HG03039 (cell line): ENCODE results near the gene PARD3B.
"Not testable (repeated sequence)": the region's sequence is repeated elsewhere in the genome, so short reads cannot be mapped to it uniquely, and the experiment has no call there.

Experiments
- ATAC-seq: cut with Tn5 transposase; IDR thresholded peaks from one replicate; pipeline ENCODE4 v1.9.1; 2021; ENCODE audit warnings: mild to moderate bottlenecking, moderate library complexity; ENCODE audit not compliant: unreplicated experiment

Gene PARD3B

DNA sequence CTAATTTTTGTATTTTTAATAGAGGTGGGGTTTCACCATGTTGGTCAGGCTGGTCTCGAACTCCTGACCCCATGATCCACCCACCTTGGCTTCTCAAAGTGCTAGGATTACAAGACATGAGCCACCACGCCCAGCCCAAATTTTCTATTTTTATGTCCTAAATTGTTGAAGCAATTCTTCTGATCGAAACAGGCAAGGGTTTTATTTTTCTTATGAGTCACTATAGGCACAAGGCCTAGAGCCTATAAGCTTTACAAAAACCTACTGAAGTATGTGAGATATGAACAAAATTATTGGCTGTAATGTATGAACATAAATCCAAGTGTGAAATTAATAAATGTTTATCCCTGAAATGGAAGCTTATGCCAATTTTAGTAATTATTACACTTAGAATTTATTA lies 672.8 kb downstream of the PARD3B start:
- ATAC-seq: no peak

GRCh38 chr2:205218816-205219215 lies 673.5 kb downstream of the PARD3B start:
- ATAC-seq: not testable (repeated sequence)

GRCh38 chr2:205220559-205220958 lies 675.3 kb downstream of the PARD3B start:
- no peak for ATAC-seq

DNA sequence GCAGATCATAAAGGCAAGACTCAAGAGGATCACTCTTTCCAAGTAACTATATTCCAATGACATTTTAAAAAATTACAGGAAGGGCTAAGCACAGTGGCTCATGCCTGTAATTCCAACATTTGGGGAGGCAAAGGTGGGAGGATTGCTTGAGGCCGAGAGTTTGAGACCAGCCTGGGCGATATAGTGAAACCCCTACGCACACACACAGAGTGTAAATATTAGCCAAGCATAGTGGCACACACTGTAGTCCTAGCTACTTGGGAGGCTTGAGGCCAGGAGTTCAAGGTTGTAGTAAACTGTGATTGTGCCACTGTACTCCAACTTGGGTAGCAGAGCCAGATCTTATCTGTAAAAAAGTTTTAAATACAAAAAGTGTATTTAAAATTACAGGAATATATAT lies 686.8 kb downstream of the PARD3B start:
- ATAC-seq: no peak

DNA sequence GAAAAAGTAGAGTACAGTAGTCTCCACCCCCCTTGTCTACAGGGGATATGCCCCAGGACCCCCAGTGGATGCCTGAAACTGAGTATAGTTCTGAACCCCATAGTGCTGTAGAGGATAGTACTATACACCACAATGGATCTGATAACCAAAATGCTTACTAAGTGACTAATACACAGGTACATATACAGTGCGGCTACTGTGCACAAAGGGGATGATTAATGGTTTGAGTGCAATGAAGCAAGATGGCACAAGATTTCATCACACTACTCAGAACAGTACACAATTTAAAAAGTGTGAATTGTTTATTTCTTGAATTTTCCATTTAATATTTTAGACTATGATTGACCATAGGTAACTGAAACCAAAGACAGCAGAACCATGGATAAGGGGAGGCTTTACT lies 690.2 kb downstream of the PARD3B start:
- ATAC-seq: no peak

GRCh38 chr2:205237524-205237923 lies 692.2 kb downstream of the PARD3B start:
- no peak for ATAC-seq

GRCh38 chr2:205245001-205245400 lies 699.7 kb downstream of the PARD3B start:
- no peak for ATAC-seq

- ATAC-seq: no peak
These were observed 700.4 kb downstream of the PARD3B start for GRCh38 chr2:205245652-205246051.

DNA sequence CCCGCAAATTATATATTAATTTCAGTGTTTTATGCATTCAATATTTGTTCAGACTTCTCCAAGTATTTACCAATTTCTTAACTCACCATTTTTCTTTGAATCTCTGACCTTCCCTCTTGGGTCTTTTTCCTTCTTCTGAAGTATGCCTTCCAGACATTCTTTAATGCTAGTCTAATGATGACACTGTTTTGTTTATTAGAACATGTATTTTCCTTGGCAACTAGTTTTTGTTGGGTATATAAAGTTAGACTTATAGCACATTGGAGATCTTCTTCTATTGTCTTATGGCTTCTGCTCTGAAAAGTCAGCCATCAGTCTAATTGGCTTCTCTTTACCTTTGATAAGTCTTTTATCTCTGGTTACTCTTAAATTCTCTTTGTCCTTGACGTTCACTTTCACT lies 713.8 kb downstream of the PARD3B start:
- no peak for ATAC-seq

DNA sequence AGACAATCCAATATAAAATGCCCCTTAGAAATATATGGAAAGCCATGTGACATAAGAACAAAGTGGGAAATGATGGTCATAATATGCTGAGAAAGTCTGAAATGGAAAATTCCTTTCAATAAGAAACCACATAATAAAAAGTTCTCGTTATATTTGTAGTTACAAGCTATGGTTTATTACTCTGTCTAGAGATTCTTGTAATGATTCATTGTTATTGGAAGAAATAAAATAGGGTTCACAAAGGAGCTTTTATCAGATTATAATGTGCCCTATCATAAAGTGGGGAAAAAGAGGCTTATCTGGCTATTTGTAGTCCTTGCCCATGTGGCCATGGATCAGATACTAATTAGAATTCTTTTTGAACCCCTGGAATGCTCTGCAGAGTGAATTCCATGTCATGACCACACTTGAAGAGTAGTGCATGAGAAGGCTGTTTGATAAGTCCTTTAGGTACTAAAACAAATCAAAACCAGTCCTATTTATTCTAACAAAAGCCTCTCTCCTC lies 716.3 kb downstream of the PARD3B start:
- ATAC-seq: no peak

DNA sequence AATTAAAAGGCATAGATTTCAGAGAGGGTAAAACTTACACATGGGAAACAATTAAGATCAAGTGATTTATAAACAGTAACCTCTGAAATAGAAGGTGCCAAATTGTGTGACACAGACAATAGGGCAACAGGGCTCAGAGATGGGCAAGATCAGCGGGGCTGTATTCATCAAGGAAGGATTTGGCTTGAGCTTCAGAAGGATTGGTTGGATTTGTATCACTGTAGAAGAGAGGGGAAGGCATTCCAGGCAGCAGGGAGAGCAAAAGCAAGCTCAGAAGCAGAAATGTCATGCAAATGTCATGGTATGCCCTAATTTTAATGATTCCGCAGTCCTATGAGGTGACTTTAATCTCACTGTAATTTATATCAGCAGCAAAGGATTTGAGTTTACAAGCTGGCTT lies 722.0 kb downstream of the PARD3B start:
- ATAC-seq: no peak

DNA sequence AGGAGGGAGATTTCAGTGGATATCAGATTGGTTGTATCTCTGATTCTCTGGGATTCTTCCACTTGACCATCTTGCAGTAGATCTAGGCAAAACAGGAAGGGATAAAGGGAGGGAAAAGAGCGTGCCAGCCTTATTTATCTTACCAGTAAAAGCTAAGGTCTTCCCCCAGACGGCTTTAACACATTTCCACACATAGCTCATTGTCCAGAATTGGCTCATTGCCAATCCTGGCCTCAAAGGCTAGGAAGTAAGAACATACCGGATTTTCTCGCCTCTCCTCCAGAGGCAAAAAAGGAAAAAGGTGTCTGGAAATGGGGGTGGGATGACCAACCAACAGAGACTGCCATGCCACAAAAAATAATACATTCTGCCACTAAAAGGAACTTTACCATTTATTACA lies 725.4 kb downstream of the PARD3B start:
- no peak for ATAC-seq

- ATAC-seq: no peak
These were observed 727.9 kb downstream of the PARD3B start for GRCh38 chr2:205273148-205273547.

DNA sequence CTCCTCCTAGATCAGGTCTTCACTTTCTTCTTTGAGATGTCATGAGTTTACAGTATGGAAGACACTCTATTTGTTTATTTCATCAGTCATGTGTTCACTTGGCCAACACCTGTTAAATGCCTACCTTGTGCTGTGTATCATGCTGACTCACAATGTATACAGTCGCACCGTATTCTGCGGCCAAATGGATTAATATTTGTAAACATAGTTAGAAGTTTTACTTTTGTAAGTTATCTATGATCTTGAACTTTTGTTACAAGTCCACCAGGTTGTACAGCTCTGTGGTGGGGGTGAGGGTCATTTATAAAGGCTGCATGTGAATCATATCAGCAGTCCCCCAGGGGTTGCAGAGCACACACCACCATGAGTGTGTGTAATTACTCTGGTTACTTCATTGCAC lies 728.4 kb downstream of the PARD3B start:
- ATAC-seq: no peak

- no peak for ATAC-seq
These were observed 729.5 kb downstream of the PARD3B start for GRCh38 chr2:205274801-205275200.

DNA sequence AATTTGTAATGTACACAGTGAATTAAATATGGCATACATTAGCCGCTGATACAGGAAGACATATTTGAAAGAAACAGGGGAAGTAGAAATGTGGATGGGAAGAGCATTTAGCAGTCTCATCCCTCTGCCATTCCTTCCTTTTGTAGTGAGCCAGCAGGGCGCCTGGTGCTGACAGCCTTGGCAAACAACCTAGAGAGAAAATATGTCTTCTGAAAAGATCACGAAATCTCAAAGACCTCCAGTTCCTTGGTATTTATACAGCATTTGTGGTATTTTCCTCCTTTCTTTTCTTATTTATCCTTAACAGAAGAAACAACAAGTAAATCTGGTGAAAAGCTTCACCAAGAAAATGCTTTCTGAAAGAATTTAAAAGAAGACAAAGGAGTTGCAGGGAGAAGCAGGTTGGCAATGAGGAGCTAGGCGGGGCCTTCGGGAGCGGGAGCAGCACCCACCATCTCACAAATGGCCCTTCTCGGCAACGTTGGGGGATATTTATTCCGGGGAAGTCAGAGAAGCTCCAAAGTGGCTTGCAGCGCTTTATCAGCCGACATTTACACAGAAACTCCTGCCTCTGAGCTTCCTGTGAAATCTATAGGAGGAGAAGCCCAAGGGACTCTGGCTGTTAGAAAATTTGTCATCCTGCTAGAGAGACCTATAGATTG lies 731.0 kb downstream of the PARD3B start:
- no peak for ATAC-seq

DNA sequence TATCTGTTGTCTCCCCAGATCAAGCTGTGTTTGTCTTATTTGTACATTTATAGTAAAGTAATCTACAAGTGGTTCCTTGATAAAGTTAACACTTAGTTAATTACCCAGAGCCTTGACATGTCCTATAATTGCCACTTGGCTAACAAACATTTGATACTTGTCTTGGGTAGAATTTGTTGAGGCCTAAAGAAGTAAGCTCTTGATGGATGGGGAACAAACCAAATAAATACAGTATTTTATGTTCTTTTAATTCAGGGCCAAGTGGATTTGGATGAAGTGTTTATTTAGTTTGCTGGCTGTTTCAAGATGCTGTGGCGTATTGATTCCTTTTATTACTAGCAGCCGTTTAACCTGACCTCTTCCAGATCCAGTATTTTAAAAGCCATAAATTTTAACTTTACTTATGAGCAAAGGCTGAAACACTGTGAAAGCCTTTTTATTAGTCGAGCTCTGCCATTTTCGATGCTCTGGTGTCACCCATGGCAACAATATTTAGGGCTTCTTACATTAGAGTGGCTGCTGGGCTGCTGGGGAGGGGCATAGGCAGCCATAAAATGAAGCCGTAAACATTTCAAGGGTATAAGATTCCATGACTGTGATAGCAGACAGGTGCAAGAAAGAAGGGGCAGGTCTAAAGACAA lies 735.4 kb downstream of the PARD3B start:
- no peak for ATAC-seq

DNA sequence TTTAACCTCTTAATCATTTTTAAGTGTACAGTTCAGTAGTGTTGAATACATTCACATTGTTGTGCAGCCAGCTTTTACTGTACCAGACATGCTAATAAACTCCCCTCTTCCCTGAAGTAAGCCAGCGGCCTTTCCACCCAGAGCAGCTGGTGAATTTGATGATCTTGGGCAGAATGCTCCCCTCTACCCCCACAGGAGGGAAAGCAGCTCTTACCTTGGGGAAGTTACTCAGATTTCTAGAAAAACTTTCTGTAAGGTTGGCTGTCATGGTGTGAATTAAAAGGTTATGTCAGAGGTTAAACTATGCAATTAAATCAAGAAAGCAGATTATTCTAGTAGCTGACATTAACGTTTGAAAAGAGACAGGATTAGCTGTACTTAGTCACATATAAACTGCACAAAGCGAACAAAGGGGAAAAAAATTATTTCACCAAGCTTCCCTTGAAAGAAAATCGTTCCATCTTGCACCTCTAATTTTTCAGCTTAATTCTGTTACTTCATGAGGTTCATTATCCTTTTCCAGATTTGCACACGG lies 738.5 kb downstream of the PARD3B start:
- no peak for ATAC-seq

GRCh38 chr2:205284334-205284733 lies 739.1 kb downstream of the PARD3B start:
- no peak for ATAC-seq

DNA sequence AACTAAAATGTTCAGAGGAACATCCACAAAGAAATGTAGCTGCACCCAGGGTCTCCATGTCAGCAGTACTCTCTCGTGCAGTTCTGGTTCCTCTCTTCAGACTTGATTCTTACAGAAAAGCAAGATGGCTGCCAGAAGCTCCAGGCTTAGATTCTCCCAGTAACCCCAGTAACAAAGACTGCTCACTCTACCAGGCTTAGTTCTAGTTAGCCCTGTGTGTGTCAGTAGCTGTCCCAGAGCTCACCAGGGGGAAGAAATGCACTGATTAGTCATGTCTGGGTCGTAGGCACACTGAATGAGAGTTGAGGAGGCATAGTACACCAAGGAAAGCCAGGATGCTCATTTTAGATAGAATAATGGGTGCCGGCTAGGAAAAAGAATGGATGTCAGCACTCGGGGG lies 742.0 kb downstream of the PARD3B start:
- ATAC-seq: no peak

DNA sequence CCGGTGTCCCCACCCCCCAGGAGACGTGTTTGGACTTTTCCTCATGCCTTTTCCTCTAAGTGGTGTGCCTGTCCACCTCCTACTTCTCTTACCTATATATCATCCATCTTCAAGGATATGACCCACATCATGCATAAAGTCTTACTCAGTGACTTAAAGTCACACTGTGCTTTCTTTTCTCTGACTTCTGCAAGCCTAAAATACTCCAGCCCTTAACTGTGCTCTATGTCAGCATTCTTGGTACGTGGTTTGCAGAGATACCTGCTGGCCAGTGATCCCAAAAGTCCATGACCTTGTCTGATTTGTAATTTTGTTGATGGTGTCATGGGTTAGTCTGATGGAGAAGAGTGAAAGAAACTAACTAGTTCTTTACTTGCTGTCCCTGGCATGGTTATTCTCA lies 743.4 kb downstream of the PARD3B start:
- no peak for ATAC-seq

DNA sequence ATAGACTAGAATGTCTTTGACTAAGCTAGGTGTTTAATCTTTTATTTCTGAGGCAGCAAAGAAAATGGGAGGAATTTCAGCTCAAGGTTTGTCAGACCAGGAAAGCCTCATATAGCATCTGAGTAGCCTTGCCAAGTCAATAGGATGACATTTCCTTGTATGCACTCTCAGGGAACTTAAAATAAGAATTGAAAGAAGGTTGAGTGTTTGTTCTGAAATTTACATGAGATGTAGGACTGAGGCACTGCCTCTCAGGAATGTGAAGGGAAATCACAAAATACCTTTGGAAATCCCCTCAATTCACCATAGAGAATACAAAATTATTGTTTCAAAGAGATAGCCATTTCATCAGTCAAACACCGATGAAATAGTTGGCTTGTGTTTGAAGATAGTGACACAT lies 745.0 kb downstream of the PARD3B start:
- no peak for ATAC-seq
